GM19240 (cell line): ENCODE measurements around the gene SAP25.

ENCODE experiments used
- DNase-seq: peaks from one replicate; pipeline ENCODE4 v3.0.0; 2011; ENCODE audit warnings: low spot score; ENCODE audit not compliant: insufficient read length

SAP25 gene

GRCh38 chr7:100573691-100574361, at the start of gene SAP25:
TSS of gene SAP25 (minus strand) at chr7:100573900. CDS start at chr7:100573742, 158 bp downstream.
- no peak for DNase-seq

DNA sequence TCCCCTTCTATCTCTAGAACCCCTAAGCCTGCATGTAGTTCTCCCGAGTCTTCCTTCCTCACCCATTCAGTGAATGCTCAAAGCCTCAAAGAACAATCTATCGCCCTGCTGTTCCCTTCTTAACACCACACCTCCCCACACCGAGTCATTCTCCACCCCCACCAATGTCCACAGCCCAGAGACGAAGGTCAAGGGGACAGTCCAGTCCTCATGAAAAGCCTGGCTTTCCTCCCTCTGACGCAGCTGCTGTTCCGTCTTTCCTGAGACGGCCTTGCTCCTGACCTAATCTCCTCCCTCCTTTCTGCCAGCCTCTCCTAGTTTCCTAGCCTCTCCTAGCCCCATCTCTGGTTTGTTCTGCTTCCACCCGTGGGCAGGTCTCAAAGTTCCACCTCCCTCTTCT, 47.9 kb upstream of the SAP25 start:
- DNase-seq = no peak

DNA sequence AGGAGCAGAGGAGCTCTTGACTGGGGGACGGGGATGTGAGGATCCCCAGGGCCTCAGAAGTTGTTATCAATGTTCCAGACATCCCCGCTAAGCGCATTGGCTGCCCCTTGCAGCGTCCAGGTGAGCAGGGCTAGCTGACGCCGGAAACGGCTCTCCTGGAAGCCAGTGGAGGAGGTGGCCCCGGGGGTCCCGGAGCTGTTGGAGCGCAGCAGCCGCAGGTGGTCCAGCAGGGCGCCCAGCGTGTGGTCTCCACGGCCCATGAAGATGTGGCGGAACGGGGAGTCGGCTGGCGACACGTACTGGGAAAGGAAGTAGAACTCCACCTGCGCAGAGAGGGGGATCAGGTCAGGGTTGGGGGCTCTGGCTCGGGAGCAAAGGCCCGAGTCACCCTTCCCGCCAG, 47.1 kb upstream of the SAP25 start:
- DNase-seq = no peak

GRCh38 chr7:100620239-100620638, 46.5 kb upstream of the SAP25 start:
- DNase-seq = no peak

DNA sequence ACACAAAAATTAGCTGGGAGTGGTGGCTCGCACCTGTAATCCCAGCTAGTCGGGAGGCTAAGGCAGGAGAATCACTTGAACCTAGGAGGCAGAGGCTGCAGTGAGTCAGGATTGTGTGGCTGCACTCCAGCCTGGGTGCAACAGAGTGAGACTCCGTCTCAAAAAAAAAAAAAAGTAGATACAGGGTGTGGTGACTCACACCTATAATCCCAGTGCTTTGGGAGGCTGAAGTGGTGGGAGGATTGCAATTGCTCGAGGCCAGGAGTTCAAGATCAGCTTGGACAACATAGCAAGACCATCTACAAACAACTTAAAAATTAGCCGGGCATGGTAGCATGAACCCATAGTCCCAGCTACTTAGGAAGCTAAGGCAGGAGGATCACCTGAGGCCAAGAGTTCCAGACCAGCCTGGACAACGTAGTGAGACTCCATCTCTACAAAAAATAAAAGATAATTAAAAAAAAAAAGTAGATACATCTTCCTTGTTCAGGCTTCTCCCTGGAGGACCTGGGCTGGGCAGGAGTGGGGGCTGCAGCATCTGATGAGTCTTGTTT, 40.7 kb upstream of the SAP25 start:
- no peak for DNase-seq

DNA sequence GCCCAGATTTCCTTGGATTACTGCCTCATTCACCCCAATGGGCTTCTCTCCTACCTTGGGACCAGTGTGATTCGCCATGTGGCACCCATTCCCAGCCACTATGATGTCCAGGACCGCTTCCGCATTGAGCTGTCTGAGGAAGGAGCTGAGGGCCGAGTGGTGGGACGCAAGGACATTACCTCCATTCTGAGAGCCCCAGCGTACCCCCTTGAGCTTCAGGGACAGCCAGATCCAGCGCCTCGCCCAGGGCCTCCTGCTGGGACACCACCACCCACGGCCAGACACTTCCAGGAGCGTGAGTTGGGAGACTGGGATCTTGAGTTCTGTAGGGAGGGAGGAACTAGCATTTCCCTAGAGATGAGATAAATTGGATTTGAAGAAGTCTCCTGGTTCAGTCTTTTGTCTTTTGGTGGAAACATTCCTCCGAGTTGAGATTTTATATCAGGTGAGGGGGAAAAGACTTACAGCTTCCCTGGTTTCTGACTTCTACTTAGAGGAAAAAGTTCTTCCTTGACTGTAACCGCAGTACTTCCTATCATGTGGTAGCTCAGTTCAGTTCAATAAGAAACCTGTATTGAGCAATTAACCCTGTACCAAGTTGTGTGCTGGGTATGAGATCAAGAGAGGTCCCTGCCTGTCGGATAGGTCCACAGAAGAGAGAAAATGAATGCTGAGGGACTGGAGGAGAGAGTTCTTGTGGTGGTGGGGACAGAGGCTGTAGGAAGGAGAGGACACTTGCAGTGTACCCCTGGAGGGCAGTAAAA, 39.9 kb upstream of the SAP25 start:
- DNase-seq = no peak

- no peak for DNase-seq
These were observed 39.2 kb upstream of the SAP25 start for GRCh38 chr7:100612730-100613390.

DNA sequence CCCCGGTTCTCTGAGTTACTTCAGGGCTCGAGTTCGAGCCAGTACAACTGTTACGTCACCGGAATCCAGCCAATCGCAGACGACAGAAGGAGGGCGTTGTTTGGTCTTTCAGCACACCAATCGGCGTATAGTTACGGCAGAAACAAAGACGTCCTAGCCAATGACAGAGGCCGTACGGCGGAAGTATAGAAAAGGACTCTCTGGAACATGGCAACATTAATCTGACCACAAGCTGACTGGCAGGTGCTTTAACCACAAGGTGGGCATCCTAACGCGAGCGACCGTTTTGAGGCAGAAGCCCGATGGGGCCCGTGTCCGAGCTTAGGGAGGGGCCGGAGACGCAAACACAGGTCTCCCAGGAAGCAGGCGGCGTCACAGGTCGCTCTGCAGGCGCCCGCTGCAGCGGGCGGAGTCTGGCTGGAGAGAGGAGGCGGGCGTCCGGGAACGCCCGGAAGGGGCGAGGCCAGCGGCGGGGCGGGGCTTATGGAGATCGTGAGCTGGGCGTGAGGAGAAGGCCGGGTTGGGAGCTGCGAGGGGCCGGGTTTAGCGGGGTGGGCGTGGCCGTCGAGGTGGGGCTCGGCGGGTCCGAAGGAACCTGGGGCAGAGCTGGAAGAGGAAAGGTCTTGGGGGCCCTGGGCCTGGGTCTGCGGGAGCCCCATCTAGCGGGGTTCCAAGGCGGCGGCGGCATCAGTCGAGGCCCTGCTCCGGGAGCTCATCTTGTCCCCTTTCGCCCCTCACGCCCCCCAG, 38.5 kb upstream of the SAP25 start, which contains the start of gene MOSPD3:
Gene MOSPD3 (plus strand): TSS at position 558 of the 747 bp plus-strand sequence. CDS start 252 bp downstream, outside the sequence.
- peak; percentile 99 for DNase-seq

DNA sequence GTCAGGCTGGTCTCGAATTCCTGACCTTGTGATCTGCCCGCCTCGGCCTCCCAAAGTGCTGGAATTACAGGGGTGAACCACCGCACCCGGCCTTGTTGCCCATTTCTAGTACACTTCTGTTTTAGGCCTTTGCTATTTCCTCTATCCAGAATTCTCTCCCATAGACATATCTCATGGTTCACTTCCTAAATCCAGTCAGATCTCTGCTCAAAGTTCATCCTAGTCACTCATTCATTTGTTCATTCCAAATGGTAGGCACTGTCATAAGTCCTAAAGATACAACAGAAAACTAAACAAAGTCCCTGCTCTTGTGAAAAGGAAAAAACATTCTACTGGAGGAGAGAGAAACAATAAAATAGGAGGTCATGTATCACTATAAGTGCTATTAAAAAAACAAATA, 36.3 kb upstream of the SAP25 start:
- DNase-seq = no peak

- no peak for DNase-seq
These were observed 33.4 kb upstream of the SAP25 start for GRCh38 chr7:100607111-100607510.

DNA sequence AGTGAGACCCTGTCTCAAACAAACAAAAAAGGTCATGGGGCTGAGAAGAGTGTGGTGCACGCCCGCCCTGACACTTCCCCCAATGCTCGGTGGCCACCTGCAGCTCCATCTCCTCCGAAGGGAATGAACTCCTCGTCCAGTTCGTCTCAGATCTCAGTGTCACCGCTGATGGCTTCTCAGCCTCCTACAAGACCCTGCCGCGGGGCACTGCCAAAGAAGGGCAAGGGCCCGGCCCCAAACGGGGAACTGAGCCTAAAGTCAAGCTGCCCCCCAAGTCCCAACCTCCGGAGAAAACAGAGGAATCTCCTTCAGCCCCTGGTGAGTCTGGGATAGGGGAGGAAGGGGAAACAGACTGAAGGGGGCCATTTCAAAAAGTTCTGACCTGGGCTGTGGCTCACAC, 32.6 kb upstream of the SAP25 start:
- no peak for DNase-seq

GRCh38 chr7:100604976-100605911, 31.5 kb upstream of the SAP25 start:
- no peak for DNase-seq

- DNase-seq = peak; percentile 72
These were observed 30.6 kb upstream of the SAP25 start for GRCh38 chr7:100604028-100604975.

- no peak for DNase-seq
These were observed 30.0 kb upstream of the SAP25 start for GRCh38 chr7:100603726-100604027.

DNA sequence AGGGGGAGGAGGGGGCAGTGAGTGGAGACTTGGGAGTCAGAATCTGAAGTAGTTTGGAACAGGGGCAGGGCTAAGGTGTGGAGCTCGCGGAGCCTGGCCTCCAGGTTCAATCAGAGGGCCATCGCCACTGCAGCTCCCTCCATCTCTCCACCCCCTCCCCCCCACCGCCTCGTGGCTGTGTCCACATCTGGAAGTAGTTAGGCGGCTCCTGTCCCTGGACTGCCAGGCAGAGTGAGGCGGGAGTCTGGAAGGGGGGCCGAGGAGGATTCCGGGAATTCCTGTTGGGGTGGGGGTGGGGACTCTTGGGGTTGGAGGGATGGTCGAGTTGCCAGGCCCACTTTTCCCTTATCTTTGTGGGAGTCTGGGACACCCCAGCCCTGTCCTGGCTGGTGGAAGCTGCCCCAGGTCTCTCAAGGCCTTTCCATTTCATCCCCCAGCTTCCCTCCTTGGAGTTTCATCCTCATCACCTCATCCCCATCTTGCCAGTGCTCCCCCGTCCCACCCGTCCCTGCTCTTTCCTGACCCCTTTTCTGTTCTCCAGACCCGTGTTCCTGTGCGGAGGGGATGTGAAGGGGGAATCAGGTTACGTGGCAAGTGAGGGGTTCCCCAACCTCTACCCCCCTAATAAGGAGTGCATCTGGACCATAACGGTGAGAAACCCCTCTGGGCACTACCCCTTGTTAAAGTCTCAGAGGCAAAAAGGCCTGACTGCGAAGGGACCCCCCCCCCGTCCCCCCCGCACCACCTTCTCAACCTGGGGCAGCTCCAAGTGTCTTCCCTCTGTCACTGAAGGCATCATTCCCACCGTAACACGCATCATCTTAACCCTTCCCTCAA, 29.4 kb upstream of the SAP25 start:
- no peak for DNase-seq

DNA sequence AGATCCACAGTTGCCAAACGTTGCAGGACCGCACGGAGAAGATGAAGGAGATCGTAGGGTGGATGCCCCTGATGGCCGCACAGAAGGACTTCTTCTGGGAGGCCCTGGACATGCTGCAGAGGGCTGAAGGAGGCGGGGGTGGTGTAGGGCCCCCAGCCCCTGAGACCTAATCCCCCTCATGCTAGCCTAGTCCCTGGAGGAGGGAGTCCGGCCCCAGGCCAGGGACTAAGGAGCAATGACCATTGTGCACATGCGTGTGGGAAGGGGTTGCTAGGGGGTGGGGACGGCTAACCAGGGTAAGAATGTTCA, 27.0 kb upstream of the SAP25 start:
- DNase-seq = no peak

GRCh38 chr7:100599911-100600729, 26.4 kb upstream of the SAP25 start:
- no peak for DNase-seq

DNA sequence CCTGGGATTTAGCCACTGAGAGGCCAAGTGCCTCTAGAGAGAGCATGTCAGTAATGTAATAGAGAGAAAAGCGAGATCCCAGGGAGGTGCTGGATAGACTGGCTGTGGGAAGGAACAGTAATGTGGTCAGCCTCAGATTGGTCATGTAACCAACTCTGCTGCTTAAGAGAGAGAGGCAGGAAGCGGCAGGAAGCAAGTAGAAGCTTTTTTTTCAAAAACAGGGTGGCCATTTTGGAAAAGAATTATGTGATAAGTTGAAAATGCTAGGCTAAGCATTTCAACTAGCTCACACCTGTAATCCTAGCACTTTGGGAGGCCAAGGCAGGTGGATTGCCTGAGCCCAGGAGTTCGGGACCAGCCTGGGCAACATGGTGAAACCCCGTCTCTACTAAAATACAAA, 24.7 kb upstream of the SAP25 start:
- DNase-seq = no peak
